ENCODE results near the gene EHD4. TPM values are rescaled to one million over a fixed set of nuclear protein-coding genes. Genes with fewer than 3 reads are reported as not detected.

Gene EHD4
- total RNA-seq, 1 donor from 2014 or later = 23.8 TPM

GRCh38 chr15:41873711-41874110 lies 98.6 kb downstream of the EHD4 start:
- H3K9me3 Mint-ChIP-seq (ENCODE audit: low read depth) = no peaks in the 10 kb centered on the region
- peaks cover 6% of the 10 kb centered on the region for H3K36me3 Mint-ChIP-seq (ENCODE audit: low read depth)
- H3K4me3 Mint-ChIP-seq (ENCODE audit: unreplicated experiment) = no peak overlapping the region
- no peak overlapping the region for H3K27ac Mint-ChIP-seq (ENCODE audit: unreplicated experiment)
- no peak for DNase-seq (ENCODE audit: low spot score)
- H3K27me3 Mint-ChIP-seq (ENCODE audit: low read depth) = no peaks in the 10 kb centered on the region
- TF ChIP-seq CTCF (IDR thresholded peaks at IDR 0.05) = no peak
- H3K4me1 Mint-ChIP-seq (ENCODE audit: low read depth) = no peaks in the 10 kb centered on the region

- no peak for TF ChIP-seq CTCF (IDR thresholded peaks at IDR 0.05)
- Mint-ChIP-seq H3K4me1 (ENCODE audit: low read depth) (no peaks in the 10 kb centered on the region), H3K27me3 (ENCODE audit: low read depth) (no peaks in the 10 kb centered on the region), H3K9me3 (ENCODE audit: low read depth) (no peaks in the 10 kb centered on the region), H3K27ac (ENCODE audit: unreplicated experiment) (no peak overlapping the region), H3K4me3 (ENCODE audit: unreplicated experiment) (no peak overlapping the region), H3K36me3 (ENCODE audit: low read depth) (peaks cover 8% of the 10 kb centered on the region)
- no peak for DNase-seq (ENCODE audit: low spot score)
Measured at GRCh38 chr15:41872166-41872747, 100.1 kb downstream of the EHD4 start.

GRCh38 chr15:41871175-41871905 lies 101.0 kb downstream of the EHD4 start:
- H3K9me3 Mint-ChIP-seq (ENCODE audit: low read depth) = no peaks in the 10 kb centered on the region
- no peaks in the 10 kb centered on the region for H3K4me1 Mint-ChIP-seq (ENCODE audit: low read depth)
- H3K27me3 Mint-ChIP-seq (ENCODE audit: low read depth) = no peaks in the 10 kb centered on the region
- H3K4me3 Mint-ChIP-seq (ENCODE audit: unreplicated experiment) = no peak overlapping the region
- H3K27ac Mint-ChIP-seq (ENCODE audit: unreplicated experiment) = no peak overlapping the region
- no peak for DNase-seq (ENCODE audit: low spot score)
- no peak for TF ChIP-seq CTCF (IDR thresholded peaks at IDR 0.05)
- peaks cover 8% of the 10 kb centered on the region for H3K36me3 Mint-ChIP-seq (ENCODE audit: low read depth)

- no peak for DNase-seq (ENCODE audit: low spot score)
- Mint-ChIP-seq H3K27ac (ENCODE audit: unreplicated experiment) (no peak overlapping the region), H3K4me1 (ENCODE audit: low read depth) (no peaks in the 10 kb centered on the region), H3K4me3 (ENCODE audit: unreplicated experiment) (no peak overlapping the region), H3K36me3 (ENCODE audit: low read depth) (peaks cover 8% of the 10 kb centered on the region), H3K27me3 (ENCODE audit: low read depth) (no peaks in the 10 kb centered on the region), H3K9me3 (ENCODE audit: low read depth) (no peaks in the 10 kb centered on the region)
- no peak for TF ChIP-seq CTCF (IDR thresholded peaks at IDR 0.05)
Measured at GRCh38 chr15:41870689-41871081, 101.7 kb downstream of the EHD4 start.

GRCh38 chr15:41869770-41870688 lies 102.3 kb downstream of the EHD4 start:
- no peaks in the 10 kb centered on the region for H3K27me3 Mint-ChIP-seq (ENCODE audit: low read depth)
- peaks cover 6% of the 10 kb centered on the region for H3K36me3 Mint-ChIP-seq (ENCODE audit: low read depth)
- no peaks in the 10 kb centered on the region for H3K4me1 Mint-ChIP-seq (ENCODE audit: low read depth)
- DNase-seq (ENCODE audit: low spot score) = no peak
- H3K9me3 Mint-ChIP-seq (ENCODE audit: low read depth) = no peaks in the 10 kb centered on the region
- TF ChIP-seq CTCF (IDR thresholded peaks at IDR 0.05) = no peak
- no peak overlapping the region for H3K27ac Mint-ChIP-seq (ENCODE audit: unreplicated experiment)
- H3K4me3 Mint-ChIP-seq (ENCODE audit: unreplicated experiment) = no peak overlapping the region
